HEK293T (cell line): ENCODE data around the gene MAN2A1.

Experiments
- ARNT ChIP-seq: fragments of 450-650 bp; IDR thresholded peaks from 2 replicates; pipeline ENCODE4 v1.6.1; 2017; ENCODE audit warnings: mild to moderate bottlenecking
- CTBP1 ChIP-seq: fragments of 450-650 bp; IDR thresholded peaks from 2 replicates; pipeline ENCODE4 v1.6.1; 2016; ENCODE audit warnings: borderline replicate concordance
- ELF4 ChIP-seq: fragments of 450-650 bp; IDR thresholded peaks from 2 replicates; pipeline ENCODE4 v1.6.1; 2017; ENCODE audit warnings: antibody characterized with exemption
- FOXA1 ChIP-seq: fragments of 450-650 bp; IDR thresholded peaks from 2 replicates; pipeline ENCODE4 v1.6.1; 2016; ENCODE audit warnings: mild to moderate bottlenecking
- FOXM1 ChIP-seq: fragments of 450-650 bp; IDR thresholded peaks from 2 replicates; pipeline ENCODE4 v1.6.1; 2017; ENCODE audit warnings: mild to moderate bottlenecking, borderline replicate concordance
- LEF1 ChIP-seq: fragments of 450-650 bp; IDR thresholded peaks from 2 replicates; pipeline ENCODE4 v1.6.1; 2017; ENCODE audit warnings: mild to moderate bottlenecking, borderline replicate concordance
- NFRKB ChIP-seq: fragments of 450-650 bp; IDR thresholded peaks from 2 replicates; pipeline ENCODE4 v1.6.1; 2016; ENCODE audit warnings: mild to moderate bottlenecking, moderate library complexity
- SP1 ChIP-seq: fragments of 450-650 bp; IDR thresholded peaks from 2 replicates; pipeline ENCODE4 v1.6.1; 2017
- SUZ12 ChIP-seq: fragments of 450-650 bp; IDR thresholded peaks from 2 replicates; pipeline ENCODE4 v1.6.1; 2016; ENCODE audit warnings: mild to moderate bottlenecking
- TARDBP ChIP-seq: fragments of 450-650 bp; IDR thresholded peaks from 2 replicates; pipeline ENCODE4 v1.6.1; 2016

GRCh38 chr5:109688630-109688969 is 1.1 kb upstream of the MAN2A1 start:
- TF ChIP-seq NFRKB = no peak
- TF ChIP-seq CTBP1 = 0 out of 2 replicates have a peak, but pooled peaks have one; percentile 5
- TF ChIP-seq ARNT = no peak
- no peak for TF ChIP-seq SP1
- TF ChIP-seq SUZ12 = no peak
- TF ChIP-seq LEF1 = no peak
- TF ChIP-seq FOXA1 = no peak
- no peak for TF ChIP-seq TARDBP
- TF ChIP-seq ELF4 = no peak
- TF ChIP-seq FOXM1 = no peak
